Measurements from ENCODE around the gene FYN.

FYN gene

DNA sequence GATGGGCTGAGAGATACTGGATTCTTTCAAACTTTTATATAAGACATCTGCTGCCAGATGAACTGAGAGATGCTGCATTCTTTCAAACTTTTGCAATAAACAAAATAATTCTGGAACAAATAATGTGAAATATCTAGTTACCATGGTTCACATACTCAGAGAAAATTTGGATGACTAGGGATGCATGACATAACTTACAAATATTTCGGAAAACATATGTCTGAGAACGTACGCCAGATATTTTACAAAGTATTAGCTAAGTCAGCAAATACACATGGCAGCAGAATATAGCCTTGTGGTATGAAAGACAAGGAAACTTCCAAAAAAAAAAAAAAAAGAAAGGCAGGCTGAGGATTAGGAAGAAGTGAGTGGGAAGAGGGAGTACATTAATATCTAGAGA lies 154.3 kb downstream of the FYN start:
- no peak for DNase-seq (ENCODE audit: low read depth, low spot score)
- no peak overlapping the region for H3K4me3 ChIP-seq (ENCODE audit: low read depth, low read length)
- ChIA-PET POLR2A (no interaction called here), CTCF (interaction anchor here (0.7 to 13.5 kb wide), 3 partner anchors 9 to 322 kb away, joined by 3 to 87 read pairs (median 4); no protein-coding TSS in a partner anchor)
- TF ChIP-seq, protein P1, sequence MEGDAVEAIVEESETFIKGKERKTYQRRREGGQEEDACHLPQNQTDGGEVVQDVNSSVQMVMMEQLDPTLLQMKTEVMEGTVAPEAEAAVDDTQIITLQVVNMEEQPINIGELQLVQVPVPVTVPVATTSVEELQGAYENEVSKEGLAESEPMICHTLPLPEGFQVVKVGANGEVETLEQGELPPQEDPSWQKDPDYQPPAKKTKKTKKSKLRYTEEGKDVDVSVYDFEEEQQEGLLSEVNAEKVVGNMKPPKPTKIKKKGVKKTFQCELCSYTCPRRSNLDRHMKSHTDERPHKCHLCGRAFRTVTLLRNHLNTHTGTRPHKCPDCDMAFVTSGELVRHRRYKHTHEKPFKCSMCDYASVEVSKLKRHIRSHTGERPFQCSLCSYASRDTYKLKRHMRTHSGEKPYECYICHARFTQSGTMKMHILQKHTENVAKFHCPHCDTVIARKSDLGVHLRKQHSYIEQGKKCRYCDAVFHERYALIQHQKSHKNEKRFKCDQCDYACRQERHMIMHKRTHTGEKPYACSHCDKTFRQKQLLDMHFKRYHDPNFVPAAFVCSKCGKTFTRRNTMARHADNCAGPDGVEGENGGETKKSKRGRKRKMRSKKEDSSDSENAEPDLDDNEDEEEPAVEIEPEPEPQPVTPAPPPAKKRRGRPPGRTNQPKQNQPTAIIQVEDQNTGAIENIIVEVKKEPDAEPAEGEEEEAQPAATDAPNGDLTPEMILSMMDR (IDR thresholded peaks at IDR 0.05; ENCODE audit: insufficient read depth, low read length, missing control alignments): no peak

DNA sequence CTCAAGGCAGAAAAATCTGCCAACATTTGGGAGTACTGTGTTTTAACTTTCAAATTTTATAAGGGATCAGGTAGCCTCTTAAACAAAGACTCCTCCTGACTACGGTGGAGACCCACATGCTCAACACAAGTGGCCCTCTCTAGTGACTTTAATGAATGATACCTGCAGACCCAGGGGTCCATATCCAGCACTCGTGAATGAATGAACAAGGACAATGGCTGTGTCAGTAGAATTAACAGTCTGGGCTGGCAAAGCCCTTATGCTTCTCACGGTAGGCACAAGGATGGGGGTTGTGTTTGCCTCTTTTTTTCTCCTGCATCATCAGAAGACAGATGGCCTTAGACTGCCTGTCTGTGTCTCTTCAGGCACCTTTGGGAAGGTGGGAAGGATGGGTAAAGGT lies 154.9 kb downstream of the FYN start:
- CTCF ChIA-PET: interaction anchor here (0.7 to 13.5 kb wide), 5 partner anchors 8 to 322 kb away, joined by 3 to 87 read pairs (median 6); no protein-coding TSS in a partner anchor
- TF ChIP-seq, protein P1 (IDR thresholded peaks at IDR 0.05; ENCODE audit: insufficient read depth, low read length, missing control alignments): no peak
- POLR2A ChIA-PET: interaction anchor here (0.7 kb wide), 1 partner anchor 136 kb away, joined by 4 read pairs; no protein-coding TSS in a partner anchor
- no peak overlapping the region for H3K4me3 ChIP-seq (ENCODE audit: low read depth, low read length)
- no peak for DNase-seq (ENCODE audit: low read depth, low spot score)

DNA sequence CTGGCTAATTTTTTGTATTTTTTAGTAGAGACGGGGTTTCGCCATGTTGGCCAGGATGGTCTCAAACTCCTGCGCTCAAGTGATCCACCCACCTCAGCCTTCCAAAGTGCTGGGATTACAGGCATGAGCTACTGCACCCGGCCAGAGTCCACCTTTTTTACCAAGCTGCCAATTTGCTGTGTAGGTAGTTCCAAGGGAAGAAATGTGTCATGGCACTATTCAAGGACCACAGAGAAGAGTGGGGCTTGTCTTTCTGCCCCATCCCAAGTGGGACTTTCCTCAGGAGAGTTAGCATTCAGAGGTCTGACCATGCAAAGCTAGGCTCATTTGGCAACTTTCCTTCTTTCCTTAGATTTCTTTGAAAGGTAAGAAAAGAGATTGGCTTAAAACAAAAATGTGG lies 155.6 kb downstream of the FYN start:
- ChIA-PET POLR2A (interaction anchor here (0.7 kb wide), 1 partner anchor 137 kb away, joined by 4 read pairs; no protein-coding TSS in a partner anchor), CTCF (interaction anchor here (1.0 to 13.5 kb wide), 5 partner anchors 9 to 323 kb away, joined by 4 to 87 read pairs (median 6); no protein-coding TSS in a partner anchor)
- DNase-seq (ENCODE audit: low read depth, low spot score): no peak
- TF ChIP-seq, protein P1 (IDR thresholded peaks at IDR 0.05; ENCODE audit: insufficient read depth, low read length, missing control alignments): no peak
- H3K4me3 ChIP-seq (ENCODE audit: low read depth, low read length): no peak overlapping the region

DNA sequence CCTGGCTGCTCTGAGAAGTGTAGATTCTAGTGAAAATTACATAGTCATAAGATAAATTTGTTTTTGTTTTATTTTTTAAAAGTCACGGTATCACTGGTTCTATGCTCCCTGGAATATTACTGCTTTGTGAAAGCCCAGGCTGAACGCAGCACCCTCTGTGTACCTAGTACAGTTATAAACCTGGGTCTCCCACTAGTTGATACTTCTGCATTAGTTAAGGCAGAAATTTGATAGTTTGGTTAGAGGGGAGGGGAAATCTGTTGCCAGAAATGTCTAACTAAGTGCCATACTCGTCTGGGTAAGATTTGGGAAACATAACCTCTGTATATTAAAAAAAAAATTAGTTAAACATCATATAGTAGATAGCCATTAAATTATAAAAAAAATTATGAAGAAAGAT lies 156.9 kb downstream of the FYN start:
- ChIA-PET CTCF (interaction anchor here (2.0 to 13.5 kb wide), 2 partner anchors 282 to 324 kb away, joined by 6 to 87 read pairs; no protein-coding TSS in a partner anchor), POLR2A (no interaction called here)
- no peak overlapping the region for H3K4me3 ChIP-seq (ENCODE audit: low read depth, low read length)
- TF ChIP-seq, protein P1 (IDR thresholded peaks at IDR 0.05; ENCODE audit: insufficient read depth, low read length, missing control alignments): no peak
- no peak for DNase-seq (ENCODE audit: low read depth, low spot score)

DNA sequence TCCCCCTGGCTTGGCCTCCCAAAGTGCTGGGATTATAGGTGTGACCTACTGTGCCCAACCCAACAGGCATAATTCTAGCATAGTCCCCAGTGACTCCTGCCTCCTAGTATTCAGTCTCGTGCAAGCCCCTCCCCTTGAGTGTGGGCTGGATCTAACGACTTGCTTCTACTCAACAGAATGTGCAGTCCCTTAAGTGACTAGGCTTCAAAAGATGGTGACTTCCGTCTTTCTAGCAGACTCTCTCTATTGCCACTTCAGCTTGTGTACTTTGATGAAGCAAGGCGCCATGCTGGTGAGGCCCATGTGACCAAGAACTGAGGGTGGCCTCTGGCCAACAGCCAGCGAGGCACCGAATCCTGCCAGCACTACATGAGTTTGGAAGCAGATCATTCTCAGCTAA lies 157.9 kb downstream of the FYN start:
- ChIA-PET CTCF (interaction anchor here (13.5 kb wide), 1 partner anchor 325 kb away, joined by 87 read pairs; no protein-coding TSS in a partner anchor), POLR2A (no interaction called here)
- H3K4me3 ChIP-seq (ENCODE audit: low read depth, low read length): no peak overlapping the region
- DNase-seq (ENCODE audit: low read depth, low spot score): no peak
- TF ChIP-seq, protein P1 (IDR thresholded peaks at IDR 0.05; ENCODE audit: insufficient read depth, low read length, missing control alignments): no peak

DNA sequence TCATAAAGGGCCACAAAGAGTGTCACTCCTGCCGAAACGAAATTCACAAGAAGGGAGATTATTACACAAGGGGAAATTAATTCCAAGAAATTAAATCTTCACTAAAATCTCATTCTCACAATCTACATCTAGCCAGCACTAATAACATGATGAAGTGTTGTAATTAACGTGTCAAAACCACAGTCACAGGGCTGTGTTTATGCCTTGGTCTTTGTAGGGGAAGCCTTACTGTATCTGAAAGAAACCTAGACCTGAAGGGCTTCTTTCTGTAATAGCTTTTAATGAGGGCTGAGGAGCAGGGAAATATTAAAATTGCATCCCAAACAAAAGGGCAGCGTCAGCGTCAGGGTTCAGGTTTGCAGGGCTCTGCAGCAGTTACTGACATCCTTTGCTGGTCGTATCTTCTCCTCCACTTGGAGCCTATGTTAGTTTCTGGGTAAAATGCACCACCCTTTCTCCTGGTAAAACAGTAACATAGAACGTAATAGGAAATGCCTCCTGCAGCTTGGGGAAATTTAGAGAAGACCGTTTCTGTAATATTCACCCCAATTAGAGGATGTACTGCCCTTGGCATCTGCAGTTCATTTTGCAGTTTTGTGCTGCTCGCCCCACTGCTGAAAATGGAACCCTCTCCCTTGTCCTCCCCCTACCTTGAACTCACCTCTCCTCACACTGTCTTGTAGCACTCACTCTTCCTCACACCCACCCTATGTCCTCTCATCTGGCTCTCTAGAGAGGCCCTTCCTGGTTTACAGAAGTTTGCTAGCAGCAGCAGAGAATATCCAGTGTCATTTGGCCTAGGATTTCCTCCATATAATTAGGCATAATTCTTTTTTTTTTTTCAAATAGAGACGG lies 158.6 kb downstream of the FYN start:
- CTCF ChIA-PET: interaction anchor here (0.8 to 13.5 kb wide), 4 partner anchors 282 to 327 kb away, joined by 3 to 253 read pairs (median 49); no protein-coding TSS in a partner anchor
- TF ChIP-seq, protein P1 (IDR thresholded peaks at IDR 0.05; ENCODE audit: insufficient read depth, low read length, missing control alignments): no peak
- H3K4me3 ChIP-seq (ENCODE audit: low read depth, low read length): no peak overlapping the region
- POLR2A ChIA-PET: no interaction called here
- no peak for DNase-seq (ENCODE audit: low read depth, low spot score)
